H1 (cell line): ENCODE data around the gene GPT2. TPM values are rescaled to one million over a fixed set of nuclear protein-coding genes. Genes with fewer than 3 reads are reported as not detected.

Experiments
- CBX5 ChIP-seq: fragments of 300-800, 300-1000 bp; sonication (generic); IDR thresholded peaks from 2 replicates; pipeline ENCODE4 v1.7.1; 2016; ENCODE audit warnings: antibody characterized with exemption, low read length, low read depth
- EZH2 ChIP-seq: fragments of 200-600 bp; sonication (generic); IDR thresholded peaks from 2 replicates; pipeline ENCODE4 v1.7.1; 2012; ENCODE audit warnings: low read depth, mild to moderate bottlenecking, moderate library complexity, low read length, inconsistent platforms; ENCODE audit not compliant: severe bottlenecking
- FOSL1 ChIP-seq: IDR thresholded peaks from 2 replicates; pipeline ENCODE4 v1.6.1; 2011; ENCODE audit warnings: mild to moderate bottlenecking, low read depth, low read length, moderate library complexity; ENCODE audit not compliant: insufficient read depth
- MAFK ChIP-seq: IDR thresholded peaks from 2 replicates; pipeline ENCODE4 v1.6.1; 2012; ENCODE audit warnings: low read depth, mild to moderate bottlenecking, improper control_type of control experiment, low read length
- NRF1 ChIP-seq: IDR thresholded peaks from 2 replicates; pipeline ENCODE4 v1.6.1; 2011; ENCODE audit warnings: mild to moderate bottlenecking, low read depth, low read length, improper control_type of control experiment
- SIX5 ChIP-seq: IDR thresholded peaks from 2 replicates; pipeline ENCODE4 v1.6.1; 2011; ENCODE audit warnings: mild to moderate bottlenecking, low read depth, low read length
- SP1 ChIP-seq: IDR thresholded peaks from 2 replicates; pipeline ENCODE4 v1.6.1; 2011; ENCODE audit warnings: low read depth, low read length
- SP2 ChIP-seq: IDR thresholded peaks from 2 replicates; pipeline ENCODE4 v1.6.1; 2012; ENCODE audit warnings: mild to moderate bottlenecking, low read length, inconsistent platforms
- TCF12 ChIP-seq: IDR thresholded peaks from 2 replicates; pipeline ENCODE4 v1.6.1; 2011; ENCODE audit warnings: low read depth, mild to moderate bottlenecking, low read length
- polyA plus RNA-seq, 7 experiments: library from polyadenylated mRNA; depleted of rRNA in 3 of 7; stranded (reverse) in 5 of 7; unstranded in 2 of 7; fragments of >200 nt in 5 of 7; fragments of 200-250 nt in 2 of 7; gene quantifications; 1 replicate in 5 of 7; 2 replicates in 1 of 7; 4 replicates in 1 of 7; pipeline versions ENCODE4 v1.2.1 to v1.2.3, GENCODE V29; 2011 to 2013; ENCODE audit warnings: missing spikeins in 2 of 7, mixed read lengths in 2 of 7
- total RNA-seq: library from RNA; stranded (reverse); fragmentation: NEBNext Ultra II Directional; extraction: Animal tissue kit (Norgen Biotek cat#: 25700); gene quantifications from 2 replicates; pipeline ENCODE4 v1.2.1, GENCODE V29; 2021
- TF ChIP-seq, protein P1 (sequence below): fragments of 300-600 bp; sonication (generic); IDR thresholded peaks from 2 replicates; pipeline ENCODE4 v1.7.1; 2012; ENCODE audit warnings: low read length, moderate library complexity, mild to moderate bottlenecking, inconsistent platforms; ENCODE audit not compliant: insufficient replicate concordance

GPT2 gene
- total and polyA plus RNA-seq, 2 of the 8 experiments (the other 6 are each of a cell fraction or from before 2014, with no cell fraction given), result 71.6 to 94.1 TPM

GRCh38 chr16:46948548-46949166, 64.5 kb downstream of the GPT2 start (continued):
- TF ChIP-seq, protein P1, sequence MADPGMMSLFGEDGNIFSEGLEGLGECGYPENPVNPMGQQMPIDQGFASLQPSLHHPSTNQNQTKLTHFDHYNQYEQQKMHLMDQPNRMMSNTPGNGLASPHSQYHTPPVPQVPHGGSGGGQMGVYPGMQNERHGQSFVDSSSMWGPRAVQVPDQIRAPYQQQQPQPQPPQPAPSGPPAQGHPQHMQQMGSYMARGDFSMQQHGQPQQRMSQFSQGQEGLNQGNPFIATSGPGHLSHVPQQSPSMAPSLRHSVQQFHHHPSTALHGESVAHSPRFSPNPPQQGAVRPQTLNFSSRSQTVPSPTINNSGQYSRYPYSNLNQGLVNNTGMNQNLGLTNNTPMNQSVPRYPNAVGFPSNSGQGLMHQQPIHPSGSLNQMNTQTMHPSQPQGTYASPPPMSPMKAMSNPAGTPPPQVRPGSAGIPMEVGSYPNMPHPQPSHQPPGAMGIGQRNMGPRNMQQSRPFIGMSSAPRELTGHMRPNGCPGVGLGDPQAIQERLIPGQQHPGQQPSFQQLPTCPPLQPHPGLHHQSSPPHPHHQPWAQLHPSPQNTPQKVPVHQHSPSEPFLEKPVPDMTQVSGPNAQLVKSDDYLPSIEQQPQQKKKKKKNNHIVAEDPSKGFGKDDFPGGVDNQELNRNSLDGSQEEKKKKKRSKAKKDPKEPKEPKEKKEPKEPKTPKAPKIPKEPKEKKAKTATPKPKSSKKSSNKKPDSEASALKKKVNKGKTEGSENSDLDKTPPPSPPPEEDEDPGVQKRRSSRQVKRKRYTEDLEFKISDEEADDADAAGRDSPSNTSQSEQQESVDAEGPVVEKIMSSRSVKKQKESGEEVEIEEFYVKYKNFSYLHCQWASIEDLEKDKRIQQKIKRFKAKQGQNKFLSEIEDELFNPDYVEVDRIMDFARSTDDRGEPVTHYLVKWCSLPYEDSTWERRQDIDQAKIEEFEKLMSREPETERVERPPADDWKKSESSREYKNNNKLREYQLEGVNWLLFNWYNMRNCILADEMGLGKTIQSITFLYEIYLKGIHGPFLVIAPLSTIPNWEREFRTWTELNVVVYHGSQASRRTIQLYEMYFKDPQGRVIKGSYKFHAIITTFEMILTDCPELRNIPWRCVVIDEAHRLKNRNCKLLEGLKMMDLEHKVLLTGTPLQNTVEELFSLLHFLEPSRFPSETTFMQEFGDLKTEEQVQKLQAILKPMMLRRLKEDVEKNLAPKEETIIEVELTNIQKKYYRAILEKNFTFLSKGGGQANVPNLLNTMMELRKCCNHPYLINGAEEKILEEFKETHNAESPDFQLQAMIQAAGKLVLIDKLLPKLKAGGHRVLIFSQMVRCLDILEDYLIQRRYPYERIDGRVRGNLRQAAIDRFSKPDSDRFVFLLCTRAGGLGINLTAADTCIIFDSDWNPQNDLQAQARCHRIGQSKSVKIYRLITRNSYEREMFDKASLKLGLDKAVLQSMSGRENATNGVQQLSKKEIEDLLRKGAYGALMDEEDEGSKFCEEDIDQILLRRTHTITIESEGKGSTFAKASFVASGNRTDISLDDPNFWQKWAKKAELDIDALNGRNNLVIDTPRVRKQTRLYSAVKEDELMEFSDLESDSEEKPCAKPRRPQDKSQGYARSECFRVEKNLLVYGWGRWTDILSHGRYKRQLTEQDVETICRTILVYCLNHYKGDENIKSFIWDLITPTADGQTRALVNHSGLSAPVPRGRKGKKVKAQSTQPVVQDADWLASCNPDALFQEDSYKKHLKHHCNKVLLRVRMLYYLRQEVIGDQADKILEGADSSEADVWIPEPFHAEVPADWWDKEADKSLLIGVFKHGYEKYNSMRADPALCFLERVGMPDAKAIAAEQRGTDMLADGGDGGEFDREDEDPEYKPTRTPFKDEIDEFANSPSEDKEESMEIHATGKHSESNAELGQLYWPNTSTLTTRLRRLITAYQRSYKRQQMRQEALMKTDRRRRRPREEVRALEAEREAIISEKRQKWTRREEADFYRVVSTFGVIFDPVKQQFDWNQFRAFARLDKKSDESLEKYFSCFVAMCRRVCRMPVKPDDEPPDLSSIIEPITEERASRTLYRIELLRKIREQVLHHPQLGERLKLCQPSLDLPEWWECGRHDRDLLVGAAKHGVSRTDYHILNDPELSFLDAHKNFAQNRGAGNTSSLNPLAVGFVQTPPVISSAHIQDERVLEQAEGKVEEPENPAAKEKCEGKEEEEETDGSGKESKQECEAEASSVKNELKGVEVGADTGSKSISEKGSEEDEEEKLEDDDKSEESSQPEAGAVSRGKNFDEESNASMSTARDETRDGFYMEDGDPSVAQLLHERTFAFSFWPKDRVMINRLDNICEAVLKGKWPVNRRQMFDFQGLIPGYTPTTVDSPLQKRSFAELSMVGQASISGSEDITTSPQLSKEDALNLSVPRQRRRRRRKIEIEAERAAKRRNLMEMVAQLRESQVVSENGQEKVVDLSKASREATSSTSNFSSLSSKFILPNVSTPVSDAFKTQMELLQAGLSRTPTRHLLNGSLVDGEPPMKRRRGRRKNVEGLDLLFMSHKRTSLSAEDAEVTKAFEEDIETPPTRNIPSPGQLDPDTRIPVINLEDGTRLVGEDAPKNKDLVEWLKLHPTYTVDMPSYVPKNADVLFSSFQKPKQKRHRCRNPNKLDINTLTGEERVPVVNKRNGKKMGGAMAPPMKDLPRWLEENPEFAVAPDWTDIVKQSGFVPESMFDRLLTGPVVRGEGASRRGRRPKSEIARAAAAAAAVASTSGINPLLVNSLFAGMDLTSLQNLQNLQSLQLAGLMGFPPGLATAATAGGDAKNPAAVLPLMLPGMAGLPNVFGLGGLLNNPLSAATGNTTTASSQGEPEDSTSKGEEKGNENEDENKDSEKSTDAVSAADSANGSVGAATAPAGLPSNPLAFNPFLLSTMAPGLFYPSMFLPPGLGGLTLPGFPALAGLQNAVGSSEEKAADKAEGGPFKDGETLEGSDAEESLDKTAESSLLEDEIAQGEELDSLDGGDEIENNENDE, result no peak
- TF ChIP-seq NRF1 (no peak), SP1 (no peak), SP2 (no peak), TCF12 (no peak), EZH2 (no peak), FOSL1 (no peak), MAFK (no peak), SIX5 (no peak), CBX5 (no peak)
